Stimulated activated CD4-positive, alpha-beta T cell treated with anti-CD3 and anti-CD28 coated beads, TNF-alpha, amount 100 ng/mL, for 4 hours (primary cell): ENCODE data around the gene RPL11.
A peak's percentile ranks its signal among the peaks of the same experiment; 100 is the strongest.
"Not testable (repeated sequence)": the region's sequence is repeated elsewhere in the genome, so short reads cannot be mapped to it uniquely, and the experiment has no call there.

Experiments used
- DNase-seq, 3 experiments: peaks; one replicate each; pipeline ENCODE4 v3.0.0-alpha.2; 2020; ENCODE audit warnings: low read depth in 3 of 3

RPL11 gene

DNA sequence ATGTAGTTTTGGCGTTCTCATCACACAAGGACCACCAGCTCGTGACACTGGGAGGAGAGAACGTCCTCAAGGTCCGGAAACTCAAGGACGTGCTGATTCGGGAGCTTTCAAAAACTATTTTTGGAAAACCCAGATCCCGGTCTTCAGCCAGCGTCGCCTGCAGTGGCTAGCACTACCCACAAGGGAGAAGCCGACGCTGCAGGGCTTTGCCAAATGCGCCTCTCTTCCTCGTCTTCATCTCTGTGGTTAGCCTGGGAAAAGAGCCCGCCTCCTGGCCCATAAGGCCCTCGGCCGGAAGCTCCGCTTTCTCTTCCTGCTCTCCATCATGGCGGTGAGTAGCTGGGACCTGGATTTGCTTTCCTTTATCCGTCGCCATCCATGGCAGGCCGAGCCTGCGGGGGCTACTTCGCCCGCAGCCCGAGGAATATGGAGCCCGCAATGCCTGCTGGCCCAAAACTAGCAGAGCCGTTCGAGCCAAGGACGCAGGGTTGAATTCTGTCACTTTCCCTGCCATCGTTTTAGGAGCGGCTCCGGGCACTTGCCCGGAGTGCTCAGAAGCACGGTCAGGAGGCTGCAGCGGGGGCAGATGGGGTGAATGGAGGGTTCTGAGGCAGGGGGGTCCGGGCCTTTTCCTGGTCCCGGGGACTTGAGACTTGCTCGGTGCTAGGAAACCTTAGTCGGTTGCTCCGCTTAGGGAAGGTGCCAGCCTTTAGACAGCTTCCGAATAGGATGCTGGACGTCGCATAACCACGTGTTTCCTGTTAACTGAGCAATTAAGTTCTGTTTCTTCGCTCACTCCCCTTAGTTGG, at the start of gene RPL11:
Gene RPL11, plus strand, starts transcription at position 308 of the 809 bp plus-strand sequence. Its CDS starts 18 bp downstream, at position 326.
- DNase-seq = peak; percentile 70 to 84 (median 75)

GRCh38 chr1:23643736-23644554, 47.7 kb upstream of the RPL11 start:
- no peak for DNase-seq

DNA sequence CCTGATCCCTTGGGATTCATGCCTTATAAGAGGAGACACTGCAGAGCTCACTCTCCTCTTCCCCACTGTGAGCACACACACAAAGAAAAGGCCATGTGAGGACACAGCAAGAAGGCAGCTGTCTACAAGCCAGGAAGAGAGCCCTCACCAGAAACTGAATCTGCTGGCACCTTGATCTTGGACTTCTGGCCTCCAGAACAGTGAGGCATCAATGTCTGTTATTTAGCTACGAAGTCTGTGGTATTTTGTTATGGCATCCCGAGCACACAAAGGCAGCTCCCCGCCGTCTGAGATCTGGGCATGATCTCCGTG, 47.1 kb upstream of the RPL11 start:
- DNase-seq = no peak

DNA sequence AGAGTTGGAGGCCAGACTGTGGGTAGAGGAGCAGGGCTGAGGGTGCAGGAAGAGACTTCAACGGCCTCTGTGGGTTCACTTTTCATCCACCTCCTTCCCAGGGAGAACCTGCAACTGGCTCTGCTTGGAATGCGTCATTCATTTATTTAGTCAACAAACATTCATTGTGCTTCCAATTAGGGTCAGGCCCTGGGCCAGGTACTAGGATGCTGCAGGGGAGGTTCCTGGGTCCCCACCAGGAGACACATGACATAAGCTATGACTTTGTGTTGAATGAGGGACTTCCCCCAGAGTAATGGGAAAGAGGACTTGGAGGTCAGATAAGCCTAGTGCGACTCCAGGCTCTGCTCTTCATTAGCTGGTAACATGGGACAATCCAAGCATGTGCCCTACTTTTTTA, 46.3 kb upstream of the RPL11 start:
- no peak for DNase-seq

DNA sequence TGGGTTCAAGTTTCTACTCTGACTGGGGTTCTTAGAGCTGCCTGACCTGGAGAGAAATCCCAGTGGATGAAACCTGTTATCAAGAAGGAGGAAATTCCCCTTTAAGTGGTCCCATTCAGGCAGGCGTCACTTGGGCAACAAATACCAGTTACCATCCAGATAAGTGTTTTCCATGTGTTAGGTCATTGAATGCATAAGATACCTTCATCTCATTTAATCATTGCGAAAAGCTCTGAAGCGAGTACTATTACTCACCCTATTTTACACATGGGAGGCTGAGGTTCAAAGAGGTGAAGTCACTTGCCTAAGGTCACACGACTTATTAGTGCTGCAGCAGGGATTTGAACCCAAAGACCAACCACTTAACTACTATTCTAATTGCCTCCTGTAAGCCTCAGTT, 45.5 kb upstream of the RPL11 start:
- no peak for DNase-seq

GRCh38 chr1:23646541-23646940, 45.1 kb upstream of the RPL11 start:
- no peak for DNase-seq

- DNase-seq = no peak
These were observed 43.0 kb upstream of the RPL11 start for GRCh38 chr1:23648576-23648975.

DNA sequence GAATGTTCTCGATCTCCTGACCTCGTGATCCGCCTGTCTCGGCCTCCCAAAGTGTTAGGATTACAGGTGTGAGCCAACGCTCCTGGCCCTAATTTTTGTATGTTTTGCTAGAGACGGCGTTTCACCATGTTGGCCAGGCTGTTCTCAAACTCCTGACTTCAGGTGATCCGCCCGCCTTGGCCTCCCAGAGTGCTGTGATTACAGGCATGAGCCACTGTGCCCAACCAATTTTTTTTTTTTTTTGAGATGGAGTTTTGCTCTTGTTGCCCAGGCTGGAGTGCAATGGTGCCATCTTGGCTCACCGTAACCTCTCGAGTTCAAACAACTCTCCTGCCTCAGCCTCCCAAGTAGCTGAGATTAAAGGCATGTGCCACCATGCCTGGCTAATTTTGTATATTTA, 42.4 kb upstream of the RPL11 start:
- DNase-seq = not testable (repeated sequence)

- no peak for DNase-seq
These were observed 41.1 kb upstream of the RPL11 start for GRCh38 chr1:23650344-23650990.

GRCh38 chr1:23651069-23651808, 40.4 kb upstream of the RPL11 start:
- DNase-seq = no peak

- DNase-seq = no peak
These were observed 33.8 kb upstream of the RPL11 start for GRCh38 chr1:23657659-23658275.

DNA sequence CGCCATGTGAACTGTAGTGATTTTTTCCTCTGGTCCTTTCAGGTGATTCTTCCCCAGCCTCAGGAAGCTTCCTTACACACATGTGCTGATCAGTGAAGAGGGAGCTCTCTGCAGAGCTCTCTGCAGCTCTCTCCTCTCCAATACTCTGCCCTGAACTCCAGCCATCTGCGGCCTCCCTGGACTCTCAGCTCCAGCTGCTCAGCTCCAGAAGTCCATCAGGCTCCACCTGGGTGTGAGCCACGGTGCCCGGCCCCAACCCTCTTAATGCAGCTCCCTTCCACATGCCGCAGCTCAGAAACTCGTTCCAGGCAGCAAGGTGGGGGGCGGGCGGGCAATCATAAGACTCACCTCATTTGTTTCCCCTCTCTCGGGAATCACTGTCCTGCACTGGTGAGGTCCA, 30.9 kb upstream of the RPL11 start:
- DNase-seq = no peak

DNA sequence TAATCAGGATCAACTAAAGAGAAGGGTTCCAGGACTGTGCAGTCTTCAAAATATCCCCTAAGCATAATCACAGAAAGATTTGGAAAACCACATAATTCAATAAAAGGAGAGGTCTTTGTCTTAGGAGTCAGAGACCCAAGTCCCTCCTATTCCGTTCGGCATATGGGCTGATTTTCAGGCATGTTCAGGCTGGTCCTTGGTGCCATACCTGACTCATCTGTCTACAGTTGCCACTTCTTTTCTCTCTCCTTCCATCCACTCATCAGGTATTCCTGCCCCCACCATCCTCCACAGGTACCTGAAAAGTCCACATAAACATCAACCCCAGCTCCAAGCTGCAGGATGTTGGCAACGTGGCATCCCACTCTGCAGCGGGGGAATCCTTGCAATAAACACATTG, 29.7 kb upstream of the RPL11 start:
- DNase-seq = no peak

DNA sequence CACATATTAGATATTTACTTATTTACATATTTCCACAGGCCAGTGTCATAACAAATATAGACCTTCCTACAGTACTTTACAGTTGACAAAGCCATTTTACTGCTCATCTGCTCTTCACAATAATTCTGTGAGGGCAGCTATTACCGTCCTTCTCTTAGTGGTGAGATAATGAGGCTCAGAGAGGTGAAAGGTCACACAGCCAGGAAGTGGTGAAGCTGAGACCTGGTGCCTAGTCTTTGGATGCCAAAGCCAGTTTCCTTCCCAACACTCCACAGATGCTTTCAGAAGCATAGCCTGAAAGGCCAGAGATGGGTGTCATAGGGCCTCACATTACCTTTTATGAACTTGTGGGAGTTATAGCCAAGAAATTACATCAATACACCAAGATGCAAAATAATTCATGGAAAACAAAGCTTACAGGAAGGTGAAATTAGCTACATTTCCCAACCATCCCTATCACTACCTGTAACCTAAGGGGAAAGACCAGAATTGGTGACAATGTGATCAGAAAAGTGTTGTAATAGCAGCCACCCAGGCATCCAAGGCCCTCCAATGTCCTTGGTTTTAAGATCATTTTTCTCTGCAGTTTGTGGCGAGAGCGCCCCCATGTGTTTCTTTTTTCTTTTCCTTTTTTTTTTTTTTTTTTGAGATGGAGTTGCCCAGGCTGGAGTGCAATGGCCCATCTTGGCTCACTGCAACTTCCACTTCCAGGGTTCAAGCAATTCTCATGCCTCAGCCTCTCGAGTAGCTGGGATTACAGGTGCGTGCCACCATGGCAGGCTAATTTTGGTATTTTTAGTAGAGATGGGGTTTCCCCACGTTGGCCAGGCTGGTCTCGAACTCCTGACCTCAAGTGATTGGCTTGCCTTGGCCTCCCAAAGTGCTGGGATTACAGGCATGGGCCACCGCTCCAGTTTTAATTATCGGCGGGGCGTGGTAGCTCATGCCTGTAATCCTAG, 26.5 kb upstream of the RPL11 start:
- no peak for DNase-seq

- DNase-seq = no peak
These were observed 24.2 kb upstream of the RPL11 start for GRCh38 chr1:23667411-23667810.

DNA sequence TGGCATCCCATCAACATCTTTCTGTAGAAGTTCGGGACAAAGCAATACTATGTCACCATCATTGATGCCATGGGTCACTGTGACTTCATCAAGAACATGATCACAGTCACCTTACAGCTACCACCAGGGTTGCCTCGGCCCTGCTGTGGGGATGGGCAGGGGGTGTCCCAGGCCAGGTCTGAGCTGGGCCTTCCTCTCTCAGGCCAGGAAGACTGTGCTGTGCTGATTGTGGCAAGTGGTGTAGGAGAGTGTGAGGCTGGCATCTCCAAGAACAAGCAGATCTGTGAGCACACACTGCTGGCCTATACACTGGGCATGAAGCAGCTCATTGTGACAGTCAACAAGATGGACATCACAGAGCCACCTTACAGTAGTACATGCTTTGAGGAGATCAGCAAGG, 20.9 kb upstream of the RPL11 start:
- no peak for DNase-seq

GRCh38 chr1:23673086-23673813, 18.4 kb upstream of the RPL11 start:
- no peak for DNase-seq

- DNase-seq = no peak
These were observed 11.8 kb upstream of the RPL11 start for GRCh38 chr1:23679815-23680214.

- DNase-seq = no peak
These were observed 8.7 kb upstream of the RPL11 start for GRCh38 chr1:23682946-23683345.

- DNase-seq = no peak
These were observed 7.2 kb upstream of the RPL11 start for GRCh38 chr1:23684415-23684814.
